OCI-LY3 (cell line): ENCODE results near the gene GCSAM.

Source experiments
- H2AFZ ChIP-seq: fragments of 200-600, 300-600 bp; shearing (Covaris generic); 2 replicates; pipeline ENCODE4 v1.6.0; 2014; ENCODE audit warnings: antibody characterized with exemption, low read depth, low read length
- H3K27ac ChIP-seq: fragments of 200-600, 300-600 bp; sonication (generic); 2 replicates; pipeline ENCODE4 v1.5.1; 2014; ENCODE audit warnings: mild to moderate bottlenecking, low read length, moderate library complexity, mixed read lengths
- H3K27me3 ChIP-seq: fragments of 200-600, 300-600 bp; sonication (generic); 2 replicates; pipeline ENCODE4 v1.6.1; 2014; ENCODE audit warnings: low read depth, low read length, mixed read lengths
- H3K36me3 ChIP-seq: fragments of 200-600, 300-600 bp; sonication (generic); replicated peaks from 2 replicates; pipeline ENCODE3; 2014; ENCODE audit warnings: low read depth, low read length, mixed read lengths
- H3K4me1 ChIP-seq: fragments of 300-600, 200-600 bp; sonication (generic); 2 replicates; pipeline ENCODE4 v1.6.1; 2014; ENCODE audit warnings: low read length, mixed read lengths
- H3K4me2 ChIP-seq: fragments of 200-600, 300-600 bp; sonication (generic); 2 replicates; pipeline ENCODE4 v1.6.1; 2014; ENCODE audit warnings: low read length, mixed read lengths
- H3K4me3 ChIP-seq: fragments of 300-600, 200-600 bp; sonication (generic); 2 replicates; pipeline ENCODE4 v1.5.1; 2014; ENCODE audit warnings: antibody characterized with exemption, mild to moderate bottlenecking, low read length, moderate library complexity
- H3K79me2 ChIP-seq: fragments of 300-600, 200-600 bp; shearing (Covaris generic); 2 replicates; pipeline ENCODE4 v1.6.1; 2014; ENCODE audit warnings: mild to moderate bottlenecking, low read length, mixed read lengths
- H3K9ac ChIP-seq: fragments of 300-600, 200-600 bp; shearing (Covaris generic); 2 replicates; pipeline ENCODE4 v1.6.0; 2014; ENCODE audit warnings: mild to moderate bottlenecking, low read length, moderate library complexity
- H3K9me3 ChIP-seq: fragments of 200-600, 300-600 bp; shearing (Covaris generic); 2 replicates; pipeline ENCODE4 v1.6.1; 2014; ENCODE audit warnings: low read length, mixed read lengths; ENCODE audit not compliant: insufficient read depth
- H4K20me1 ChIP-seq: fragments of 200-600, 300-600 bp; sonication (generic); 2 replicates; pipeline ENCODE4 v1.6.1; 2016; ENCODE audit warnings: low read length, mixed read lengths; ENCODE audit not compliant: insufficient read depth
- CTCF ChIP-seq: fragments of 200-600, 300-600 bp; sonication (generic); IDR thresholded peaks from 2 replicates; pipeline ENCODE4 v1.5.1; 2014; ENCODE audit warnings: antibody characterized with exemption, low read length, low read depth
- EZH2phosphoT487 ChIP-seq: fragments of 200-600 bp; shearing (Covaris generic); IDR thresholded peaks from 2 replicates; pipeline ENCODE4 v1.6.1; 2018; ENCODE audit warnings: antibody characterized with exemption, mixed run types, low read depth

The GCSAM gene

GRCh38 chr3:112117841-112118571 lies 15.0 kb downstream of the GCSAM start:
- H3K9ac ChIP-seq, result no peak overlapping the region
- peak overlapping the region; percentile 93 for H3K4me2 ChIP-seq
- H4K20me1 ChIP-seq, result no peaks in the 10 kb centered on the region
- no peaks in the 10 kb centered on the region for H3K9me3 ChIP-seq
- H3K27ac ChIP-seq, result peak overlapping the region; percentile 46
- TF ChIP-seq CTCF (0 out of 2 replicates have a peak, but pooled peaks have one; percentile 24), EZH2phosphoT487 (no peak)
- peaks cover 81% of the 10 kb centered on the region for H3K4me1 ChIP-seq
- H3K4me3 ChIP-seq, result no peak overlapping the region
- no peak overlapping the region for H2AFZ ChIP-seq
- H3K36me3 ChIP-seq, result peaks cover 3% of the 10 kb centered on the region
- no peaks in the 10 kb centered on the region for H3K27me3 ChIP-seq
- no peaks in the 10 kb centered on the region for H3K79me2 ChIP-seq

GRCh38 chr3:112117415-112117814 lies 15.6 kb downstream of the GCSAM start:
- H3K9ac ChIP-seq, result no peak overlapping the region
- H3K4me1 ChIP-seq, result peaks cover 87% of the 10 kb centered on the region
- no peaks in the 10 kb centered on the region for H3K9me3 ChIP-seq
- peaks cover 3% of the 10 kb centered on the region for H3K36me3 ChIP-seq
- peak overlapping the region; percentile 93 for H3K4me2 ChIP-seq
- TF ChIP-seq EZH2phosphoT487 (no peak), CTCF (no peak)
- peak overlapping the region; percentile 46 for H3K27ac ChIP-seq
- no peak overlapping the region for H2AFZ ChIP-seq
- no peaks in the 10 kb centered on the region for H3K79me2 ChIP-seq
- no peaks in the 10 kb centered on the region for H3K27me3 ChIP-seq
- no peaks in the 10 kb centered on the region for H4K20me1 ChIP-seq
- no peak overlapping the region; the same call in 1 of the 2 replicates for H3K4me3 ChIP-seq

- Histone ChIP-seq H3K36me3 (peaks cover 3% of the 10 kb centered on the region), H3K27me3 (no peaks in the 10 kb centered on the region), H3K9ac (no peak overlapping the region), H3K79me2 (no peaks in the 10 kb centered on the region), H3K4me1 (peaks cover 88% of the 10 kb centered on the region), H2AFZ (no peak overlapping the region), H3K27ac (no peak overlapping the region), H3K4me3 (peak overlapping the region; percentile 60), H3K4me2 (peak overlapping the region; percentile 93), H3K9me3 (no peaks in the 10 kb centered on the region), H4K20me1 (no peaks in the 10 kb centered on the region)
- no peak for TF ChIP-seq CTCF
- TF ChIP-seq EZH2phosphoT487, result no peak
Observed at GRCh38 chr3:112116748-112117186, 16.3 kb downstream of the GCSAM start.

- Histone ChIP-seq H3K9ac (peak overlapping the region; percentile 48; the same call in 1 of the 2 replicates), H3K4me2 (peak overlapping the region; percentile 93), H3K9me3 (no peaks in the 10 kb centered on the region), H3K36me3 (peaks cover 3% of the 10 kb centered on the region), H4K20me1 (no peaks in the 10 kb centered on the region), H3K27me3 (no peaks in the 10 kb centered on the region), H3K79me2 (no peaks in the 10 kb centered on the region), H3K4me1 (peaks cover 81% of the 10 kb centered on the region), H3K4me3 (peak overlapping the region; percentile 60), H3K27ac (peak overlapping the region; percentile 82; the same call in 1 of the 2 replicates), H2AFZ (no peak overlapping the region)
- TF ChIP-seq CTCF (no peak), EZH2phosphoT487 (no peak)
Observed at GRCh38 chr3:112115806-112116383, 17.2 kb downstream of the GCSAM start.
